K562 (cell line): ENCODE results near the gene FAXC. TPM values are rescaled to one million over a fixed set of nuclear protein-coding genes. Genes with fewer than 3 reads are reported as not detected.

Experiments
- ATAC-seq: fragments of 200-7000 bp; cut with Tn5 transposase; 3 replicates; pipeline ENCODE4 v1.9.1; 2020; ENCODE audit warnings: moderate library complexity
- BruUV-seq: library from RNA; stranded (reverse); fragments of 400-500 nt; replicated peaks from 2 replicates; lab custom pipeline; 2021; lab: Mats Ljungman, UMichigan
- CTCF ChIA-PET: fragments of 300-600 bp; formaldehyde crosslinking; extraction: SDS; loops from one replicate; lab custom pipeline; 2021; ENCODE audit warnings: low intra/inter-chr PET ratio; lab: Yijun Ruan, JAX
- POLR2A ChIA-PET: fragments of 300-600, 350-650 bp; sonication (Branson Sonifier 250); formaldehyde crosslinking; extraction: SDS; loops from one replicate; lab custom pipeline; 2021; ENCODE audit warnings: antibody characterized with exemption, inconsistent platforms; lab: Yijun Ruan, JAX
- DNase-seq, 4 experiments: peaks; one replicate each; pipeline versions ENCODE4 v3.0.0 to v3.0.0-alpha.2; 2011 to 2018; ENCODE audit warnings: low spot score in 3 of 4, mixed read lengths in 3 of 4; ENCODE audit errors: extremely low read depth in 1 of 4
- FAIRE-seq: peaks from 2 replicates; lab custom pipeline; 2011; peaks lifted over from hg19 to GRCh38; lab: Jason Lieb, UNC
- H2AFZ ChIP-seq: 2 replicates; pipeline ENCODE4 v1.6.0; 2011; ENCODE audit warnings: low read depth, low read length, control low read depth, inconsistent platforms
- H3K27ac ChIP-seq: fragments of 200-600 bp; 3 replicates; pipeline ENCODE4 v1.8.0; 2011; ENCODE audit warnings: low read depth, mild to moderate bottlenecking, control low read depth, inconsistent platforms, low read length, moderate library complexity, mixed read lengths; ENCODE audit errors: extremely low read depth
- H3K27me3 ChIP-seq, 2 experiments: fragments of 300-600 bp in 1 of 2; 2 replicates in 1 of 2; 3 replicates in 1 of 2; pipeline versions ENCODE4 v1.6.0 to v1.8.0; 2011; ENCODE audit warnings: inconsistent platforms in 2 of 2, low read length in 2 of 2, mild to moderate bottlenecking in 1 of 2, mixed read lengths in 1 of 2, moderate library complexity in 1 of 2; ENCODE audit not compliant: control insufficient read depth in 2 of 2, insufficient read depth in 2 of 2
- H3K36me3 ChIP-seq: fragments of 300-600 bp; 3 replicates; pipeline ENCODE4 v1.8.0; 2011; ENCODE audit warnings: mild to moderate bottlenecking, low read length, inconsistent platforms; ENCODE audit not compliant: control insufficient read depth, insufficient read depth
- H3K4me1 ChIP-seq, 2 experiments: fragments of 200-600 bp in 1 of 2; replicated peaks in 1 of 2; 2 replicates in 1 of 2; 3 replicates in 1 of 2; pipeline versions ENCODE4 v1.5.1 to v1.8.0; 2011; ENCODE audit warnings: inconsistent platforms in 2 of 2, low read length in 2 of 2, mild to moderate bottlenecking in 1 of 2, mixed read lengths in 1 of 2, moderate library complexity in 1 of 2; ENCODE audit not compliant: control insufficient read depth in 2 of 2, insufficient read depth in 2 of 2
- H3K4me2 ChIP-seq: 2 replicates; pipeline ENCODE4 v1.6.1; 2011; ENCODE audit warnings: low read length, control low read depth, inconsistent platforms, mixed read lengths; ENCODE audit not compliant: insufficient read depth
- H3K4me3 ChIP-seq: fragments of 200-600 bp; sonication (generic), shearing (Covaris generic); 2 replicates; pipeline ENCODE4 v1.5.1; 2016; ENCODE audit warnings: control low read depth, inconsistent platforms
- H3K79me2 ChIP-seq: fragments of 200-600 bp; 3 replicates; pipeline ENCODE4 v1.8.0; 2011; ENCODE audit warnings: low read length, inconsistent platforms; ENCODE audit not compliant: control insufficient read depth, insufficient read depth
- H3K9ac ChIP-seq, 2 experiments: 2 replicates each; pipeline versions ENCODE4 v1.6.0 to v1.6.1; 2011; ENCODE audit warnings: low read depth in 2 of 2, low read length in 2 of 2, control low read depth in 1 of 2, inconsistent platforms in 1 of 2, mild to moderate bottlenecking in 1 of 2, mixed read lengths in 1 of 2; ENCODE audit not compliant: insufficient read depth in 1 of 2
- H3K9me1 ChIP-seq: one replicate; pipeline ENCODE4 v1.6.0; 2011; ENCODE audit warnings: inconsistent platforms, mild to moderate bottlenecking, low read length, moderate library complexity; ENCODE audit not compliant: control insufficient read depth, insufficient read depth
- H3K9me3 ChIP-seq: replicated peaks from 2 replicates; pipeline ENCODE4 v1.5.1; 2011; ENCODE audit warnings: low read depth, low read length, inconsistent platforms; ENCODE audit not compliant: control insufficient read depth, insufficient read depth
- H4K20me1 ChIP-seq: replicated peaks from 2 replicates; pipeline ENCODE4 v1.6.1; 2011; ENCODE audit warnings: low read length, inconsistent platforms, mixed read lengths; ENCODE audit not compliant: control insufficient read depth, insufficient read depth
- GATAD2A ChIP-seq: fragments of 450-650 bp; IDR thresholded peaks from 2 replicates; pipeline ENCODE4 v1.6.1; 2017
- IFI16 ChIP-seq: fragments of 250-450 bp; sonication (Bioruptor Pico); IDR thresholded peaks from 2 replicates; pipeline ENCODE4 v2.1.2; 2022; ENCODE audit warnings: mild to moderate bottlenecking, inconsistent platforms
- ILF3 ChIP-seq: fragments of 450-650 bp; IDR thresholded peaks from 2 replicates; pipeline ENCODE4 v1.6.1; 2018; ENCODE audit warnings: antibody characterized with exemption, mild to moderate bottlenecking, moderate library complexity, borderline replicate concordance
- JUND ChIP-seq, 2 experiments: IDR thresholded peaks; 2 replicates in 1 of 2; 3 replicates in 1 of 2; pipeline ENCODE4 v1.6.1; 2011; ENCODE audit warnings: borderline replicate concordance in 2 of 2, low read depth in 2 of 2, low read length in 2 of 2, improper control_type of control experiment in 1 of 2, missing biosample characterization in 1 of 2, missing genetic modification characterization in 1 of 2, missing genetic modification reagents in 1 of 2
- MITF ChIP-seq: IDR thresholded peaks from 2 replicates; pipeline ENCODE4 v1.6.1; 2014; ENCODE audit warnings: antibody characterized with exemption
- MYC ChIP-seq, 2 experiments: fragments of 250-450 bp in 1 of 2; sonication (Bioruptor Pico) in 1 of 2; IDR thresholded peaks; 2 replicates each; pipeline versions ENCODE4 v1.5.1 to v1.6.1; 2012 to 2021; ENCODE audit warnings: low read depth in 2 of 2, borderline replicate concordance in 1 of 2, improper control_type of control experiment in 1 of 2, low read length in 1 of 2, mild to moderate bottlenecking in 1 of 2, moderate library complexity in 1 of 2
- NELFE ChIP-seq: IDR thresholded peaks from 2 replicates; pipeline ENCODE4 v1.6.1; 2011; ENCODE audit warnings: mild to moderate bottlenecking; ENCODE audit not compliant: insufficient read depth, insufficient read length
- POU5F1 ChIP-seq: fragments of 150-350 bp; IDR thresholded peaks from 2 replicates; pipeline ENCODE4 v1.6.1; 2014; ENCODE audit warnings: borderline replicate concordance, low read length, low read depth, mild to moderate bottlenecking; ENCODE audit not compliant: partially characterized antibody
- PREB ChIP-seq: sonication (generic); formaldehyde crosslinking; IDR thresholded peaks from 2 replicates; pipeline ENCODE4 v1.8.1; 2023; ENCODE audit warnings: mild to moderate bottlenecking, missing genetic modification reagents
- SNIP1 ChIP-seq: fragments of 450-650 bp; IDR thresholded peaks from 2 replicates; pipeline ENCODE4 v1.7.1; 2017; ENCODE audit warnings: low read depth, mild to moderate bottlenecking
- SRSF1 ChIP-seq: fragments of 200-400 bp; formaldehyde crosslinking; IDR thresholded peaks from 2 replicates; pipeline ENCODE4 v1.6.1; 2017; ENCODE audit warnings: mild to moderate bottlenecking, low read depth, low read length, moderate library complexity
- TAF9B ChIP-seq: fragments of 450-650 bp; IDR thresholded peaks from 2 replicates; pipeline ENCODE4 v1.6.1; 2018; ENCODE audit warnings: mild to moderate bottlenecking; ENCODE audit not compliant: partially characterized antibody
- THRB ChIP-seq: fragments of 450-650 bp; formaldehyde crosslinking; conservative IDR thresholded peaks from 2 replicates; pipeline ENCODE4 v1.4.0; 2022; ENCODE audit warnings: mild to moderate bottlenecking, missing genetic modification characterization
- WHSC1 ChIP-seq: IDR thresholded peaks from one replicate; pipeline ENCODE4 v1.6.1; 2012; ENCODE audit warnings: low read length, control low read depth, inconsistent platforms
- ZKSCAN3 ChIP-seq: fragments of 250-450 bp; sonication (Bioruptor Pico); IDR thresholded peaks from 2 replicates; pipeline ENCODE4 v1.4.0; 2020
- ZNF740 ChIP-seq, 3 experiments: fragments of 200-800 bp in 1 of 3; sonication (Bioruptor generic) in 1 of 3; sonication (generic) in 1 of 3; formaldehyde crosslinking in 1 of 3; IDR thresholded peaks; 2 replicates each; pipeline versions ENCODE4 v1.6.1 to v1.8.0; 2016 to 2022; ENCODE audit warnings: mild to moderate bottlenecking in 2 of 3, missing compliant biosample characterization in 2 of 3, missing genetic modification characterization in 2 of 3, missing genetic modification reagents in 1 of 3
- WGBS: fragments of 100-300 bp; shearing (Covaris generic); methylation state at CpG from one replicate; pipeline ENCODE4 v1.1.6; 2016; ENCODE audit warnings: low coverage, mixed read lengths; ENCODE audit not compliant: insufficient coverage; ENCODE audit errors: missing lambda C conversion rate; 5-methylcytosine and 5-hydroxymethylcytosine counted together
- in situ Hi-C: fragments of 300-500 bp; cut with MboI; formaldehyde crosslinking; loops from 4 replicates; pipeline ENCODE4 v1.15.0; 2018; ENCODE audit warnings: inconsistent platforms, mixed read lengths
- intact Hi-C: fragments of 100-400 bp; cut with micrococcal nuclease; formaldehyde crosslinking; loops from 2 replicates; pipeline ENCODE4 v1.14.2; 2022
- polyA plus RNA-seq, 8 experiments: library from polyadenylated mRNA; depleted of rRNA in 4 of 8; stranded (reverse) in 5 of 8; unstranded in 3 of 8; fragments of >200 nt; fragmentation: Nextera tagmentation in 2 of 8; fragmentation: Illumina TruSeq in 1 of 8; extraction: Ambion mirVana in 2 of 8; extraction: Trizol in 1 of 8; gene quantifications; 2 replicates each; pipeline versions ENCODE4 v1.2.1 to v1.2.3, GENCODE V29; 2011 to 2014; ENCODE audit warnings: inconsistent platforms in 1 of 8, missing spikeins in 1 of 8
- total RNA-seq, 7 experiments: library from RNA; depleted of rRNA in 6 of 7; stranded (reverse); fragments of >200 nt in 6 of 7; fragmentation: Illumina TruSeq in 2 of 7; extraction: Trizol in 2 of 7; gene quantifications; 2 replicates each; pipeline versions ENCODE4 v1.2.1 to v1.2.3, GENCODE V29; 2011 to 2021; ENCODE audit warnings: low replicate concordance in 1 of 7

The FAXC gene
- total and polyA plus RNA-seq, 9 of the 15 experiments (the other 6 are each of a cell fraction or from before 2014, with no cell fraction given): 0.06 to 0.40 (median 0.13) TPM; not detected in 5

GRCh38 chr6:99233219-99233618 lies 116.3 kb downstream of the FAXC start (continued):
- TF ChIP-seq ZNF740 (CRISPR knock-in tag; IDR thresholded peaks at IDR 0.05) (no peak), ZNF740 (tag; IDR thresholded peaks at IDR 0.05) (no peak), SNIP1 (no peak), ZKSCAN3 (CRISPR knock-in tag) (no peak), TAF9B (no peak), MITF (no peak)

- no peak for FAIRE-seq
- Histone ChIP-seq H3K27ac (no peak overlapping the region), H3K4me3 (no peak overlapping the region), H3K79me2 (no peaks in the 10 kb centered on the region), H3K9ac (no peak overlapping the region), H3K9me1 (no peaks in the 10 kb centered on the region), H4K20me1 (no peaks in the 10 kb centered on the region), H3K4me2 (no peak overlapping the region), H3K27me3 (peaks cover 0 to 8% of the 10 kb centered on the region in 2 experiments; a peak in 2 of 5 replicates), H2AFZ (no peak overlapping the region), H3K4me1 (no peaks in the 10 kb centered on the region), H3K36me3 (no peaks in the 10 kb centered on the region), H3K9me3 (no peaks in the 10 kb centered on the region)
- CTCF ChIA-PET: no interaction called here
- no peak for DNase-seq
- WGBS: 0% methylated on average over 8 of the region's 8 CpGs
- POLR2A ChIA-PET: no interaction called here
- intact Hi-C loops: no loop called here
- BruUV-seq: no TSS peak
- in situ Hi-C loops: no loop called here
- ATAC-seq: no peak
- TF ChIP-seq WHSC1 (no peak), SRSF1 (no peak), POU5F1 (no peak), MYC (IDR thresholded peaks at IDR 0.05; ENCODE audit: low read depth, low read length) (no peak), MYC (CRISPR knock-in tag; IDR thresholded peaks at IDR 0.05; ENCODE audit: borderline replicate concordance, low read depth) (no peak), GATAD2A (no peak), THRB (CRISPR knock-in tag) (no peak), ILF3 (no peak), IFI16 (no peak), NELFE (no peak), JUND (IDR thresholded peaks at IDR 0.05; ENCODE audit: borderline replicate concordance, low read depth, low read length) (no peak), JUND (tag; IDR thresholded peaks at IDR 0.05; ENCODE audit: borderline replicate concordance, low read depth, low read length) (no peak), PREB (CRISPR knock-in tag) (no peak)
Observed at GRCh38 chr6:99232056-99232455, 117.4 kb downstream of the FAXC start.
